ENCODE data around the gene TSPAN11. TPM values are rescaled to one million over a fixed set of nuclear protein-coding genes. Genes with fewer than 3 reads are reported as not detected.

The TSPAN11 gene
- total and polyA plus RNA-seq, 2 of the 8 experiments (the other 6 are each of a cell fraction or from before 2014, with no cell fraction given), result 3.9 to 8.2 TPM

DNA sequence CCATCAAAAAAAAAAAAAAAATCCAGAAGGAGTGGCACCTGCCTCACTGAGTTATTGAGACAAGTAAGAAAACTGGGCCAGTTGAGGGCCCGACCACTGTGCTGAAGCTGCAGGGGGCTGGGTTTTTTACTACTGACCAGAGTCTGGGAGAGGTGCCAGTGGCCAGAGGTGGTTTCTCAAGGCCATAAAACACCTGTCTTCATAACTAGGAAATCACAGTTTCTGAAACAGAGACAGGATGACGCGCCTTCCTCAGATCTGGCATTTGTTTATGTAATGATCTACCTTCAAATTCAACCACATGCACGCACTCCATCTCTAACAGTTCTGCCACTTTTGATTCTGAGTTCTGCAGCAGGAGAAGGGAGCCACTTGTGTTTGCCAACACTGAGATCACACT is 12.7 kb downstream of the TSPAN11 start:
- no peaks in the 10 kb centered on the region for H3K27me3 ChIP-seq (replicated peaks in 1 of 4; ENCODE audit: control insufficient read depth in 3 of 4, extremely low read depth in 1 of 4, insufficient read depth in 3 of 4, low read length in 3 of 4)
- ChIA-PET POLR2A (ENCODE audit: partially characterized antibody) (no interaction called here), CTCF (ENCODE audit: partially characterized antibody) (interaction anchor here (1.0 kb wide), 2 partner anchors 50 to 88 kb away, joined by 3 read pairs; no protein-coding TSS in a partner anchor)
- FAIRE-seq, result no peak
- no peaks in the 10 kb centered on the region for H4K20me1 ChIP-seq (replicated peaks in 1 of 2; ENCODE audit: control insufficient read depth in 1 of 2, insufficient read depth in 2 of 2, low read length in 2 of 2)
- H4K5ac ChIP-seq (ENCODE audit: insufficient read length, low read depth, low read length), result no peak overlapping the region
- H2AK5ac ChIP-seq (ENCODE audit: low read depth, low read length), result no peak overlapping the region
- H3K4ac ChIP-seq (replicated peaks; ENCODE audit: insufficient read length, low read depth, low read length), result no peak overlapping the region
- no peak overlapping the region for H2BK12ac ChIP-seq (ENCODE audit: low read depth, low read length)
- no peak overlapping the region for H2BK20ac ChIP-seq (ENCODE audit: low read length)
- H3K36me3 ChIP-seq (ENCODE audit: control insufficient read depth in 2 of 4, insufficient read depth in 4 of 4, low read length in 3 of 4), result no peaks in the 10 kb centered on the region
- H3K23me2 ChIP-seq (ENCODE audit: low read depth, low read length), result no peaks in the 10 kb centered on the region; the same call in 1 of the 2 replicates
- H3K14ac ChIP-seq (ENCODE audit: insufficient read length), result no peak overlapping the region
- H2BK15ac ChIP-seq (ENCODE audit: low read length), result no peak overlapping the region
- no peak overlapping the region for H4K91ac ChIP-seq (replicated peaks; ENCODE audit: insufficient read length, low read length)
- no peak overlapping the region for H3K18ac ChIP-seq (ENCODE audit: extremely low read depth, low read length)
- no peak overlapping the region for H2AFZ ChIP-seq (ENCODE audit: low read length)
- no peak overlapping the region for H3K9ac ChIP-seq (replicated peaks in 1 of 4; ENCODE audit: extremely low read depth in 1 of 4, low read depth in 3 of 4, low read length in 3 of 4)
- H2BK120ac ChIP-seq (replicated peaks; ENCODE audit: low read depth, low read length), result no peak overlapping the region
- no peak for DNase-seq (ENCODE audit: low read depth in 1 of 2, low spot score in 2 of 2)
- no peaks in the 10 kb centered on the region for H3K79me1 ChIP-seq (ENCODE audit: low read depth, low read length)
- WGBS, 2 experiments (ENCODE audit: extremely low coverage in 1 of 2, insufficient coverage in 1 of 2, insufficient read length in 1 of 2, insufficient replicate concordance in 2 of 2, low coverage in 1 of 2, low lambda C conversion rate in 2 of 2, missing lambda C conversion rate in 1 of 2), result 93% methylated on average over 4 of the region's 4 CpGs; no CpG with 5 or more reads in 1 of the 2 experiments
- H3K4me1 ChIP-seq (replicated peaks in 1 of 4; ENCODE audit: control insufficient read depth in 3 of 4, insufficient read depth in 4 of 4, low read length in 3 of 4), result no peaks in the 10 kb centered on the region
- TF ChIP-seq SIX5 (IDR thresholded peaks at IDR 0.05; ENCODE audit: low read depth, low read length) (no peak), RXRA (IDR thresholded peaks at IDR 0.05; ENCODE audit: insufficient read depth, low read depth, low read length) (no peak), ASH2L (IDR thresholded peaks at IDR 0.05; ENCODE audit: low read length) (no peak), FOSL1 (IDR thresholded peaks at IDR 0.05; ENCODE audit: insufficient read depth, low read depth, low read length) (no peak), TCF12 (IDR thresholded peaks at IDR 0.05; ENCODE audit: low read depth, low read length) (no peak), SP4 (IDR thresholded peaks at IDR 0.05; ENCODE audit: low read length) (no peak), EP300 (IDR thresholded peaks at IDR 0.05; ENCODE audit: borderline replicate concordance in 1 of 2, low read depth in 2 of 2, low read length in 2 of 2) (no peak), GTF2F1 (IDR thresholded peaks at IDR 0.05; ENCODE audit: borderline replicate concordance, low read depth, low read length) (no peak), BACH1 (IDR thresholded peaks at IDR 0.05; ENCODE audit: low read length) (no peak), CHD1 (IDR thresholded peaks at IDR 0.05; ENCODE audit: low read depth, low read length) (no peak), CTBP2 (IDR thresholded peaks at IDR 0.05; ENCODE audit: borderline replicate concordance, insufficient read depth, insufficient read length, low read length) (no peak), CREB1 (IDR thresholded peaks at IDR 0.05) (no peak), ATF3 (IDR thresholded peaks at IDR 0.05; ENCODE audit: insufficient read depth, low read depth, low read length) (no peak), RFX5 (IDR thresholded peaks at IDR 0.05; ENCODE audit: borderline replicate concordance, low read depth, low read length) (no peak)
- TF ChIP-seq, protein P1, sequence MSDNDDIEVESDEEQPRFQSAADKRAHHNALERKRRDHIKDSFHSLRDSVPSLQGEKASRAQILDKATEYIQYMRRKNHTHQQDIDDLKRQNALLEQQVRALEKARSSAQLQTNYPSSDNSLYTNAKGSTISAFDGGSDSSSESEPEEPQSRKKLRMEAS (IDR thresholded peaks at IDR 0.05), result no peak
- no peak overlapping the region for H3K4me2 ChIP-seq (ENCODE audit: insufficient read depth in 1 of 2, low read depth in 2 of 2, low read length in 2 of 2)
- H3K27ac ChIP-seq (ENCODE audit: low read depth, low read length), result no peak overlapping the region
- H4K8ac ChIP-seq (ENCODE audit: extremely low read depth, insufficient read depth, low read length), result no peak overlapping the region
- H2BK5ac ChIP-seq (ENCODE audit: low read depth, low read length), result no peak overlapping the region
- no peak overlapping the region for H3K23ac ChIP-seq (ENCODE audit: insufficient read length)
- no peak overlapping the region for H3K4me3 ChIP-seq (ENCODE audit: extremely low read depth in 1 of 4, insufficient read depth in 2 of 4, low read depth in 3 of 4, low read length in 4 of 4)
- no peak overlapping the region for H3K56ac ChIP-seq (replicated peaks; ENCODE audit: insufficient read length, low read depth, low read length)
- peaks cover 0 to 6% of the 10 kb centered on the region in 2 experiments; a peak in 2 of 4 replicates for H3K9me3 ChIP-seq (ENCODE audit: insufficient read depth in 2 of 2, low read depth in 1 of 2, low read length in 1 of 2)
- H3K79me2 ChIP-seq (ENCODE audit: control insufficient read depth in 1 of 2, insufficient read depth in 2 of 2, low read length in 2 of 2), result no peaks in the 10 kb centered on the region

All from H1 (cell line).